GM12891 (cell line): ENCODE data around the gene KCND2.

ENCODE experiments used
- POLR2A ChIP-seq: IDR thresholded peaks from 2 replicates; pipeline ENCODE4 v1.6.1; 2011; ENCODE audit warnings: low read depth, low read length, control low read depth
- POLR2AphosphoS5 ChIP-seq: IDR thresholded peaks from 2 replicates; pipeline ENCODE4 v1.6.1; 2011; ENCODE audit warnings: low read depth, low read length, control low read depth
- POU2F2 ChIP-seq: IDR thresholded peaks from 2 replicates; pipeline ENCODE4 v1.6.1; 2011; ENCODE audit warnings: low read depth, mild to moderate bottlenecking, control low read depth, low read length, moderate library complexity
- SPI1 ChIP-seq: IDR thresholded peaks from 2 replicates; pipeline ENCODE4 v1.6.1; 2011; ENCODE audit warnings: low read depth, low read length, control low read depth
- TAF1 ChIP-seq: IDR thresholded peaks from 2 replicates; pipeline ENCODE4 v1.6.1; 2011; ENCODE audit warnings: low read depth, low read length, control low read depth

DNA sequence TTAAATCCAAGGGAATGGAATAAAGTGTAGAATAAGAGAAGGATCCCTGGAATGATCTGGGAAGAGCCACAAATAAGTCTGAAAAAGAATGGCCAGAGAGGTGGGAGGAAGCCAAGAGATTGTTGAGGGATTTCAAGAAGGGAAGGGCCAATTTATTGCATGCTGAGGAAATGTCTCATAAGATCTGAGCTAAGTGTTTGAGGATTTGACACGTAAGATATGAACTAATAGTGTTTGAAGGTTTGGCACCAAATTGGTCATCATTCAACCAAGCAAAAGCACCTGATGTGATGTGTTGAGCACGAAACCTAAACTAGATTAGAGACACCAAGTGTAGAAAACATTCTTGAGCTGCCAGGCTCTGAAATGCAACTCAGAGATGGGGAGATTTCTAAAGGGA is 487.1 kb downstream of the KCND2 start:
- no peak for TF ChIP-seq POLR2AphosphoS5
- TF ChIP-seq POLR2A: no peak
- no peak for TF ChIP-seq POU2F2
- no peak for TF ChIP-seq TAF1
- TF ChIP-seq SPI1: 0 out of 2 replicates have a peak, but pooled peaks have one; percentile 10
